Stimulated activated CD8-positive, alpha-beta memory T cell treated with anti-CD3 and anti-CD28 coated beads, Interleukin-7, amount 100 ng/mL, for 1 hour (primary cell): ENCODE results near the gene BUB3.

Source experiments
- DNase-seq, 2 donors: peaks; one replicate each; pipeline ENCODE4 v3.0.0-alpha.2; 2020; ENCODE audit warnings: low read depth in 2 of 2

Gene BUB3

DNA sequence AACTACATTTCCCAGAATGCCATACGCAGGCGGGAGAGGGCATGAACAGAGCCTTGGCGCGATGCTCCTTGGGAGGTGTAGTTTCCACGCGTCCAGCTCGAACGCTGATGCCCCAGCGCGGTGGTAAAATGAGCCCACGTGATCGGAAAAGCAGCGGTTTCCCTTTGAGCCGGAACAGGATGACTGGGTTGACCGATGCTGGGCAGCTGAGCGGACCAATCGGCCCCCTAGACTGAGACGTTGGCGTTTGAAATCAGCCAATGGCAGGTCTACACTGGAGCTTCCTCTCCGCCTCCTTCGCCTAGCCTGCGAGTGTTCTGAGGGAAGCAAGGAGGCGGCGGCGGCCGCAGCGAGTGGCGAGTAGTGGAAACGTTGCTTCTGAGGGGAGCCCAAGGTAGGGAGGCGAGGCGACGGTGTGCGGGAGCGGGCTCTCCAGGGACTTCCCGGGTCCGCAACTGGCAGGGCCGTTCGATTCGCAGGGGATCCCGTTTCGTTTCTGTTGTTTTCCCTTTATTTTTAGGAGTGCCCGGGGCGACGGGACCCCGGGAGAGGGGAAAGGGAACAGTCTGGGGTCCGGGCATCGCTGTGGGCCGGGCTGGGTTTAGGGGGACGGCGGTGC lies at the start of gene BUB3:
Gene BUB3, plus strand, starts transcription at position 311 of the 619 bp plus-strand sequence. CDS start 516 bp downstream, outside the sequence.
- DNase-seq = peak; percentile 85

GRCh38 chr10:123109466-123109865 lies 44.7 kb upstream of the BUB3 start:
- DNase-seq = no peak

DNA sequence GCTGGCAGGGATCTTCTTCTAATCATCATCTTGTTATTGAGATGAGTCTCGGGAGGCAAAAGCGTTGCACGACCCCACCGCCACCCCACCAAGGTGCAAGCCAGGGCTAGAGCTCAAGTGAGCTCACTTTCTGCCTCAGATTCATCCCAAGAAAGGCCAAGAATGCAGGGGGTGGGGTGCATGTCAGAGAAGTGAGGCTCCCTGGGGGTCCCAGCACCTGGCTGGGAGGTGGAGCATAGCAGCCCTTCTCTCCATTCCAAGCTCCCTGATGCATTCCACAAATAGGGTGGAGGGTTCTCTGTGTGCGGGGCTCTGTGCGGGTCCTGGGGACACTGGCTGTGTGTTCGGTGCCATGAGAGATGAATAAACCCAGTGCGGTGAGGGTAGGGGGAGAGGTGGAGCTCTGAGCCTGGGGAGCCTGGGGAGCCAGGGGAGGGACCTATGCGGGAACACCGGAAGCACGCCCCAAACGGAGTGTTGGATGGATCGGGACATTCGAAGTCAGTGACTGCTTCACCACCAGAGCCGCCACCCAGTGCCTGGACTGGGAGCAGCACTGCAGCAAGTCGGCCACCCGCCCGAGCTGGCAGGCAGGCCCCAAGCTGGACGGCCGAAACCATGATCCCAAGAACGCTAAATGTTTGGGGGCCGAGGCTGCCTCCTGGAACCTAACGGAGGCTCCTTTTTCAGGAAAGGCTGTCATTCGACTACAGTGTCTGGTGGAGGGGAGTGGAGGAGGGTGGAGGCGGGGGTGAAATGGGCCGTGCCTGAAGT lies 36.4 kb upstream of the BUB3 start:
- DNase-seq = no peak

DNA sequence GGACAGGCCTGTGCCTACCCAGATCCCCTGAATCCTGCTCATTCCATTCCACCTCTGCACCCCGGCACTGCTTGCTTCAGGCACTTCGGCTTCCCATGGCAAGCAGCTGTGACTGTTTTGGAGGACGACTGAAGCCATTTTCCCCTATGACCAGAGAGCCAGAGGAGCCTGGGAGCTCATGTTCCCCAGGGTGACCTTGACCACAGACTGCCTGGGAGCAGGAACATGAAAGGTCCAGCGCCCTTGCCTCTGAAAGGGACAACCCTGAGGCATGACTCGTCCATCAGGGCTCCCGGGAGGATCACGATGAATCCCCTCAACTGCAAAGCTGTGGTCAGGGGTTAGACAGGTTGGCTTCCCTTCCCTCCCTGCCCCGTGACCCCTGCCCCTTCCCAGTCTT lies 35.1 kb upstream of the BUB3 start:
- DNase-seq = no peak

GRCh38 chr10:123126246-123126645 lies 28.0 kb upstream of the BUB3 start:
- DNase-seq = no peak

GRCh38 chr10:123129618-123130271 lies 24.5 kb upstream of the BUB3 start:
- DNase-seq = no peak

- DNase-seq = peak; percentile 69 to 81
Observed at GRCh38 chr10:123132576-123133477, 21.4 kb upstream of the BUB3 start.

DNA sequence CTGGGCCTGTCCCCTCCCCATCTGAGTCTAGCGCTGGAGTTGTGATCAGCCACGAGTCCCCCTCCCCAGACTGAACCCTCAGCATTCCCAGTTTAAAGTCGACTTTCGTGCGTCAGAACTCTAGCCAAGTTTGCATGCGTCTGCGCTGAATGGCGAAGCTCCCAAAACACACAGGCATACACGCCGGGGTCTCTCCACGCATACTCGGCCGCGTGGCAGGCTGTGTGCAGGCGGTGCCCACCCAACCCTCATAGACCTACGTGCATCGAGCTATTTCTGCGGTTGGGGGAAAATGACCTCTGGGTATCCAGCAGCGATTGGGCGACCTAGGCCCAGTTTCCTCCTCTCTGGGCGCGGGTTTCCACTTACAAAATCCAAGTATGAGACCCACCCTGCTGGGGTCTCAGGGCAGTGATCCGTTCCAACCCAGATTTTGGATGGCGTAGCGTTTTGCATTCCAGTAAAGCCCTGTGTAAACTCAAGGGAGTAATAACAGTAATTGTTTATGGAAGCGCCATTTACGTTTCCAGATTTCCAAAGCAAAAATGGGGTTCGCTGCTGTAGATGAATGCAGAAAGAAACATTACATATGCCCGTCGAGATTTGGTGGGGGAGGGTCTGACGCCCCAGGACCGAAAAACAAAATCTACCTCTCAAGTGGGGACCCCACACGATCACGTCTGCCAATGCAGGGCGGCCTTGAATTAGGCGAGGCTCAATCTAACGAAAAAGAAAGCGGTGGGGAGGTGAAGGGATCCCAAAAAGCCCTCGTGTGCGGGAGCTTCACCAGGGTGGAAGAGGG lies 20.5 kb upstream of the BUB3 start:
- DNase-seq = no peak

- no peak for DNase-seq
Observed at GRCh38 chr10:123134343-123134914, 19.8 kb upstream of the BUB3 start.

DNA sequence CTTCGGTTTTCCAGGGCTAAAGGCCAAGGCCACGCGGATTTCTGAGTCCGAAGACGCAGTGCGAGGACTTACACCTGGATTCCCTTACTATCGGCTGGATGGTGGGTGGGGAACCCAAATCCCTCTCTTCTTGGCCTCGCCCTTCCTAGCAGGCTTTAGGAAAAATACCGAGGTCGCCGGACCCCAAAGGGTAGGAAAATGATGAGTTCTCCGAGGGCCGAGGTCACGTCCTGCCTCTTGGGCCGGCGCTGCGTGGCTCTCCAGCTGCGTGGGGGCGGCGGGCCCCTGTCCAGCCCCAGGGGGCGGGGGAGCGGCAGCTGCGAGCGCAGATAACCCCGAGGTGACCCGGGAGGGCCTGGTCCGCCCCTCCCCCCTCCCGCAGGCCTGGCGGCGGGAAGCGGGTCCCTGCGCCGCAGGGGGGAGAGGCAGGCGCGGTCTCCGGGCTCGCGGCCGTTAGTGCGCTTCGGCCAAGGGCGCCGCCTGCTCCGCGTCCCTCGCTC lies 19.2 kb upstream of the BUB3 start:
- no peak for DNase-seq

GRCh38 chr10:123135415-123136141 lies 18.6 kb upstream of the BUB3 start, which contains the start of gene HMX3:
HMX3 (plus strand) TSS chr10:123135970; CDS start chr10:123136051, 81 bp downstream.
- no peak for DNase-seq

DNA sequence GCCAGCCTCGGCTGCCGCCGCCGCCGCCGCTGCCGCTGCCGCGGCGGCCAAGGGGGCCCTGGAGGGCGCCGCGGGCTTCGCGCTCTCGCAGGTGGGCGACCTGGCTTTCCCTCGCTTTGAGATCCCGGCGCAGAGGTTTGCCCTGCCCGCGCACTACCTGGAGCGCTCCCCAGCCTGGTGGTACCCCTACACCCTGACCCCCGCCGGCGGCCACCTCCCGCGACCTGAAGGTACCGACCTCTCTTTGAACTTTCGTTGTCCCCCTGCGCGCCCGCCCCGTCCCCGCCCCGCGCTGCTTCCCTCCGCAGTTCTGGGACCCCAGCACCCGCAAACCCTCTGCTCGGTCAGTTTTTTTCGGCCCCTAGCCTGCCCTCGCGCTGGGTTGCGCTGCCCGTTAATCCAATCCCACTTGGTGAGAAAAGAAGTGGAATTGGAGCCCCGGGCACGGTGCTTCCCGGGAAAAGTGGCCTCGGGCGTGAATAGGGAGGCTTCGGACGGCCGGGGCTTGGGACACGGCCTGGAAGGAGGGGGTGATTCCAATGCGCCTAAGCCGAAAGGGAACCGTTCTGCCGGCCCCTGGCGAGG lies 17.9 kb upstream of the BUB3 start:
- DNase-seq = no peak

DNA sequence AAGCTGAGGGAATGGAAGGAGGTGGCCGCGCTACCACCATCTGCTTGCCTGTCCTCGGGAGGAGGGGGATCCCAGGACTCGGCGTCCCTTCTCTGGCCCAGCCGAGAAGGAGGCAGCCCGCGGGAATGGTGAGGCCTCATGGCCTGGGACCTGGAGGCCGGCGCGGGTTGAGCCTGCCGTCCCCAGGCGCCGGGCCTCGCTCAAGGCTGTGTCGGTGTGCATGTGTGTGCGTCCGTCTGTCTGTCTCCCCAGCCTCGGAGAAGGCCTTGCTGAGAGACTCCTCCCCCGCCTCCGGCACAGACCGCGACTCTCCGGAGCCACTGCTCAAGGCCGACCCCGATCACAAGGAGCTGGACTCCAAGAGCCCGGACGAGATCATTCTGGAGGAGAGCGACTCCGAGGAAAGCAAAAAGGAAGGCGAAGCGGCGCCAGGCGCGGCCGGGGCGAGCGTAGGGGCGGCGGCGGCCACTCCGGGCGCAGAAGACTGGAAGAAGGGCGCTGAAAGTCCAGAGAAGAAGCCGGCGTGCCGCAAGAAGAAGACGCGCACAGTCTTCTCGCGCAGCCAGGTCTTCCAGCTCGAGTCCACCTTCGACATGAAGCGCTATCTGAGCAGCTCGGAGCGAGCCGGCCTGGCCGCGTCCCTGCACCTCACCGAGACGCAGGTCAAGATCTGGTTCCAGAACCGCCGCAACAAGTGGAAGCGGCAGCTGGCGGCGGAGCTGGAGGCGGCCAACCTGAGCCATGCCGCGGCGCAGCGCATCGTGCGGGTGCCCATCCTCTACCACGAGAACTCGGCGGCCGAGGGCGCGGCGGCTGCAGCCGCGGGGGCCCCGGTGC lies 17.2 kb upstream of the BUB3 start:
- DNase-seq = no peak

GRCh38 chr10:123139165-123139520 lies 15.1 kb upstream of the BUB3 start:
- no peak for DNase-seq

DNA sequence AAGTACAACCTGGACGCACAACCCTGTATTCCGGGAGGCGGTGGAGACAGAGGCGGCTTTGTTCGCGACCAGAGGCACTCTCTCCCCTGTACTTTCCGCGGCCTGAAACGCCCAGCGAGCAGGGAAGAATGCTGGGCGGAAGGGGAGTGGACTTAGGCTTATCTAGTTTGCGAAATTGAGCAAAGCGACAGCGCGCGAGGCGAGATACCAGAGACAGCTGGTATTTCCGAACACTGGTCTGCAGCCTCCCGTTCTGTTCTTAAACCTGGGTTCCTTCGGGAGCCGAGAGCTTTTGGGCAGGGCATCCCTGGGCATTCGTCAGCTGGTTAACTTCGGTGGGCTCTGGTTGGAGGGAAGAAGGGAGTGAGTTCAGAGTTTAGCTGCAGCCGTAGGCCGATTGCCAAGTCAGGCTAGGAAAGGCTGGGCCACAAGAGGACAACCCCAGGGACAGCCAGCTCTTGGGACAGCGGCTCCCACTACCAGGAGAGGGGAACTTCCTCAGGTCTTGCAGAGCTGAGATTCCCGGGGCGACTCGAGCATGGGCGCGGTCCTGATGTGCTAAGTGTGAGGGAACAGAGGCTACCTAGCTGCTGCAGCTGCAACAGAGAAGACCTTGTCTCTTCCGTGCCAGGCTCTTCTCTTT lies 14.6 kb upstream of the BUB3 start:
- DNase-seq = no peak

DNA sequence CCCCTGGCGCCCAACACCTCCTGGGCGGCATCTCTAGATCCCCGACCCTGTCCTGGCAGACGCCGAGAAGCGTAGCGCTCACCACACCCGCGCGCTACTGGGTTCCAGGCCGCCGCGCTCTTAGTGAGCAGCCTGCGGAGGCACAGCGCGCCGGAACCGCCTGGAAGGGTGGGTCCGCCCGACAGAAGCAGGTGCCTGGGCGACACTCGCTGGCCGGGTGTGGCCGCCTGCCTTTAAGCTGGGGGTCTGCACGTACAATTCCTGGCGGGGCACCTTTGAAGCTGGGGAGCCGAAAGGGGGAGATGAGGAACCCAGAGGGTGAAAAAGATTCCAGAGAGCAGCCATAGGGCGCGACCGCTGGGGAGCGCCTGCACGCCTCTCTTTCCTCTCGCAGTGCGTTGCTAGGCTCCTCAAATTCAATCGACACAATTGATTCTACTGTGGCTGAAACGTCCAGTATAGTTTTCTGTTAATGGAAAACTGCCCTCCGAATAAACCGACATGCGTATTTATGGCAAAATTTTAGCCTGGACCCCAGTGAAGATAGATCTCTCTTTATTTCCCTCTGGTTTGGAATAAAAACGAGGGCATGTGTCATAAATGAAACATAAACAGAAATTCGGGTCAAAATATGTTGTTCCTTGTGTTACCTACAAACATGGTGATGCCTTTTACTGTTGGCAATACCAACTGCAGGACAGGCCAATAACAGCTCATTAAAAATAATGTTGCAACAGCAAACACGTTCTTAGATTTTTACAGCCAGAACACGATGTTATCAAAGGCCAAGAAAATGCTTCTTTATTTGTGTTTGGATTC lies 13.8 kb upstream of the BUB3 start:
- DNase-seq = no peak

GRCh38 chr10:123140983-123141390 lies 13.2 kb upstream of the BUB3 start:
- no peak for DNase-seq
